ENCODE results near the gene TSPAN18.
A peak's percentile ranks its signal among the peaks of the same experiment; 100 is the strongest.

TSPAN18 gene

GRCh38 chr11:44878711-44879110, 151.9 kb downstream of the TSPAN18 start:
- no peak overlapping the region for H3K27ac ChIP-seq (ENCODE audit: extremely low read depth, low read depth, low read length)
- H3K9me3 ChIP-seq (ENCODE audit: control insufficient read depth, insufficient read depth, low read depth, low read length), result no peaks in the 10 kb centered on the region
- no peaks in the 10 kb centered on the region for H3K4me1 ChIP-seq (ENCODE audit: control insufficient read depth, insufficient read depth, low read length)
- ChIA-PET CTCF (no interaction called here), POLR2A (no interaction called here)
- no peak for TF ChIP-seq ZNF560 (tag by site-specific recombination; IDR thresholded peaks at IDR 0.05; ENCODE audit: borderline replicate concordance)
- TF ChIP-seq TSHZ1 (tag by site-specific recombination; IDR thresholded peaks at IDR 0.05; ENCODE audit: borderline replicate concordance), result no peak
- TF ChIP-seq SCRT2 (tag by site-specific recombination; IDR thresholded peaks at IDR 0.05), result no peak
- no peak for TF ChIP-seq ZNF221 (tag by site-specific recombination; IDR thresholded peaks at IDR 0.05; ENCODE audit: borderline replicate concordance)
- no peak for TF ChIP-seq BCL6B (tag by site-specific recombination; IDR thresholded peaks at IDR 0.05)
- TF ChIP-seq SP2 (tag by site-specific recombination; IDR thresholded peaks at IDR 0.05), result no peak
- TF ChIP-seq HOXC10 (CRISPR knock-in tag; IDR thresholded peaks at IDR 0.05), result no peak
- no peak for TF ChIP-seq ZNF530 (tag by site-specific recombination; IDR thresholded peaks at IDR 0.05; ENCODE audit: low read depth)
- no peak for TF ChIP-seq ZNF639 (tag by site-specific recombination; IDR thresholded peaks at IDR 0.05)
- no peak for TF ChIP-seq ZNF157 (tag by site-specific recombination; IDR thresholded peaks at IDR 0.05)
- TF ChIP-seq TRIM28 (IDR thresholded peaks at IDR 0.05; ENCODE audit: borderline replicate concordance, low read length), result no peak
- no peak for TF ChIP-seq ZNF26 (tag by site-specific recombination; IDR thresholded peaks at IDR 0.05)
- no peak for TF ChIP-seq OSR2 (tag by site-specific recombination; IDR thresholded peaks at IDR 0.05)
- no peak for TF ChIP-seq ELK4 (IDR thresholded peaks at IDR 0.05; ENCODE audit: borderline replicate concordance, low read depth, low read length)
- H3K36me3 ChIP-seq (ENCODE audit: control insufficient read depth in 2 of 2, insufficient read depth in 1 of 2, low read length in 2 of 2), result no peaks in the 10 kb centered on the region
- no peak overlapping the region for H3K4me3 ChIP-seq (ENCODE audit: low read depth, low read length)

GRCh38 chr11:44879432-44879831, 152.7 kb downstream of the TSPAN18 start:
- CTCF ChIA-PET, result interaction anchor here (0.6 kb wide), 1 partner anchor 1406 kb away, joined by 4 read pairs; no protein-coding TSS in a partner anchor
- POLR2A ChIA-PET, result no interaction called here
- Histone ChIP-seq H3K4me1 (ENCODE audit: control insufficient read depth, insufficient read depth, low read length) (no peaks in the 10 kb centered on the region), H3K27ac (ENCODE audit: extremely low read depth, low read depth, low read length) (no peak overlapping the region), H3K9me3 (ENCODE audit: control insufficient read depth, insufficient read depth, low read depth, low read length) (no peaks in the 10 kb centered on the region), H3K36me3 (ENCODE audit: control insufficient read depth in 2 of 2, insufficient read depth in 1 of 2, low read length in 2 of 2) (no peaks in the 10 kb centered on the region), H3K4me3 (ENCODE audit: low read depth, low read length) (no peak overlapping the region)
- TF ChIP-seq ZNF202 (tag by site-specific recombination; IDR thresholded peaks at IDR 0.05; ENCODE audit: borderline replicate concordance) (no peak), ZNF121 (tag by site-specific recombination; IDR thresholded peaks at IDR 0.05) (no peak), ZNF585B (tag by site-specific recombination; IDR thresholded peaks at IDR 0.05) (no peak), ZNF341 (tag by site-specific recombination; IDR thresholded peaks at IDR 0.05; ENCODE audit: low read depth) (no peak), ZNF623 (tag by site-specific recombination; IDR thresholded peaks at IDR 0.05) (peak; percentile 65), ZNF571 (tag by site-specific recombination; IDR thresholded peaks at IDR 0.05) (no peak), ZBTB10 (tag by site-specific recombination; IDR thresholded peaks at IDR 0.05) (no peak)
